GM10266 (cell line): ENCODE data around the gene TUBA4B.
A peak's percentile ranks its signal among the peaks of the same experiment; 100 is the strongest.

Source experiments
- DNase-seq: peaks from one replicate; pipeline ENCODE4 v3.0.0; 2012; ENCODE audit errors: extremely low spot score
- TF ChIP-seq, protein P1 (sequence below): IDR thresholded peaks from 2 replicates; pipeline ENCODE4 v1.5.1; 2012; ENCODE audit warnings: mild to moderate bottlenecking, low read depth; ENCODE audit not compliant: control insufficient read depth, insufficient read depth; ENCODE audit errors: missing control alignments

Gene TUBA4B

DNA sequence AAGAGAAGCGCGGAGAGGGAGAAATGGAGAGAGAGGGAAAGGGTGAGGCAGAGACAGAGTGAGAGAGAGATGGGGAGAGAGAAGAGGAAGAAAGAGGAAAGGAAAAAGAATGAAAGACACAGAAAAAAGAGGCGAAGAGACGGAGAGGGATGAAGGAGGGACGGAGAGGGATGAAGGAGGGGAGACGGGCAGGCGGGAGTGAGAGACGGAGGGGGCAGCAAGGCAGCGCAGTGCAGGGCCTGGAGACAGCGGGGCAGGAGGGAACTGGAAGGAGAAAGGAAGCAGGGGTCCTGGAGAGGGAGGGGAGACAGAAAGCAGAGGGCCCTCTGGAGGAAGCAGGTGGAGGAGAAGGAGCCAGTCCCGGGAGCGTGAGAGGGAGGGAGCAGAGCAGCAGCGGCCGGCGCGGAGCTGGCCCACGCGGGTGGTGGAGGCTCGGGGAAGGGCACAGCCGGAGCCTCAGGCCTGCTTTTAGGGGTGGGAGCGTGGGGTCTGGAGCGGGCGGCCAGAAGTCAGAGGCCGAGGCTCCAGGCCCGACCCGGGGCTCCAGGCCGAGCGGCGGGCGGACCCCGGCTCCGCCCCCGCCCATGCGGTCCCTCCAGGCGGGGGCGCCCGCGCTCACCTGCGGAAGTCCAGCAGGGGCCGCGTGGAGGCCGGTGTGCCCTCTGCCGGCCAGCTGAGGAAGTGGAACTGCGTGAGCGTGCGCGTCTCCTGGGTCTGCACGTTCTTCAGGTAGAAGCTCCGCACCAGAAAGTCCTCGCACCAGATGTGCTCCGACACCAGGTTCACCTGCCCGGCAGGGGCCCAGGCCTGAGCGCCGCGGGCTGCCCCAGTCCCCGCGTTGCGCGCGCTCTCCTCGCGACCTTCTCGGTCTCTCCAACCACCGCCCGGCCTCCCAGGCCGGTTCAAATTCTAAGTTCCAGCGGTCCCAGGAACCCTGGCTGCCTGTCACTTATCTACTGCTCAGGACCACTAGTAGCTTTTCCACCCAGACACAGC, 41.6 kb downstream of the TUBA4B start:
- DNase-seq = peak; percentile 98
- TF ChIP-seq, protein P1, sequence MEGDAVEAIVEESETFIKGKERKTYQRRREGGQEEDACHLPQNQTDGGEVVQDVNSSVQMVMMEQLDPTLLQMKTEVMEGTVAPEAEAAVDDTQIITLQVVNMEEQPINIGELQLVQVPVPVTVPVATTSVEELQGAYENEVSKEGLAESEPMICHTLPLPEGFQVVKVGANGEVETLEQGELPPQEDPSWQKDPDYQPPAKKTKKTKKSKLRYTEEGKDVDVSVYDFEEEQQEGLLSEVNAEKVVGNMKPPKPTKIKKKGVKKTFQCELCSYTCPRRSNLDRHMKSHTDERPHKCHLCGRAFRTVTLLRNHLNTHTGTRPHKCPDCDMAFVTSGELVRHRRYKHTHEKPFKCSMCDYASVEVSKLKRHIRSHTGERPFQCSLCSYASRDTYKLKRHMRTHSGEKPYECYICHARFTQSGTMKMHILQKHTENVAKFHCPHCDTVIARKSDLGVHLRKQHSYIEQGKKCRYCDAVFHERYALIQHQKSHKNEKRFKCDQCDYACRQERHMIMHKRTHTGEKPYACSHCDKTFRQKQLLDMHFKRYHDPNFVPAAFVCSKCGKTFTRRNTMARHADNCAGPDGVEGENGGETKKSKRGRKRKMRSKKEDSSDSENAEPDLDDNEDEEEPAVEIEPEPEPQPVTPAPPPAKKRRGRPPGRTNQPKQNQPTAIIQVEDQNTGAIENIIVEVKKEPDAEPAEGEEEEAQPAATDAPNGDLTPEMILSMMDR = peak; percentile 99

DNA sequence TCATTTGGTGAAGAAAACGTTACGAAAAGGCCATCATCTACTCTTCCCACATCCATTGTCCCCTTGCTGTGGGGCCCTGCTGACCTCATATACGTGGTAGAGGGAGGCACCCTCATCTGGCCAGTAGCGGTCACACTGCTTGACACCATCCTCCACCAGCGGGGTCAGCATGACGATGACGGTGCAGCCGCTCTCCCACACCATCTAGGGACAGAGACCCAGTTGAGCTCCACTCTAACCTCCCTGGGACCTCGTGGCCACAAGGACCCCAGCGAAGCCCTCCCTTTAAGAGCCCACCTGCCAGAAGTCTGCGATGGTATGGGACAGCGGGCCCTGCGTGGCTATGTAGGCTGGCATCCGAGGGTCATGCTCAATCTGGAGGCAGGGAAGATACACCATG, 43.1 kb downstream of the TUBA4B start:
- no peak for DNase-seq
- TF ChIP-seq, protein P1 = no peak

DNA sequence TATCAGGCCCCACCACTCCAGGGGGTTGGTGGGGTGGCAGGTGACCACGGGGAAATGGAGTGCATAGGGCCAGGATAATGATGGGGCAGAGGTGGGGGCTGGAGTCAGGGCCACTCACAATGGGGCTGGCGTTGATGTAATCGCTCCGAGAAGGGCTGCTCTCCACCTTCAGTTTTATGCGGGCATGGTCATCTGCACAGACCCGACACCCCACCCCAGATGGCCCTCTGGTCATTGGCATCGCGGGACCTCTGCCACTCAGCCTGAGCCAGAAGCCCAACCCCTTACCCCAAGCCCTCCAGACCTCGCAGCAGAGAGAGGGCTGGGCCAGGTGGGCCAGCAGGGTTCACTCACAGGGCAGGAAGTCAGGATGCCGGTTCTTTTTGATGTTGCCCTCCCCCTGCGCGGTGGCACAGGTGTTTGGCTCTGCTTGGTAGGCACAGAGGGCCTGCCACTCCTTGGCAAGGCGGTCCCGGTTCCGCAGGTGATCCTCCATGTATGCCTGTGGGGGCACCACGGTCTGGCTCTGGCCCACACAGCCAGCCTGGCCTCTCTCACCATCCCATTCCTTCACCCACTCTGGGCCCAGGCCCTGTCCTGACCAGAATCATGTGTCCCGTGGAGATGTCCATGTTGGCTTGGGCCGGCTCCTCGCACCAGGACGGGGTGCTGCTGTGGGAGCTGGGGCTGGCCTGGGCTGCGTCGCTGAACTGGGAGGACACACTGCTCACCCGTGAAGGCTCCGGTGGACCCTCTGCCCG, 43.8 kb downstream of the TUBA4B start:
- TF ChIP-seq, protein P1 = no peak
- no peak for DNase-seq

DNA sequence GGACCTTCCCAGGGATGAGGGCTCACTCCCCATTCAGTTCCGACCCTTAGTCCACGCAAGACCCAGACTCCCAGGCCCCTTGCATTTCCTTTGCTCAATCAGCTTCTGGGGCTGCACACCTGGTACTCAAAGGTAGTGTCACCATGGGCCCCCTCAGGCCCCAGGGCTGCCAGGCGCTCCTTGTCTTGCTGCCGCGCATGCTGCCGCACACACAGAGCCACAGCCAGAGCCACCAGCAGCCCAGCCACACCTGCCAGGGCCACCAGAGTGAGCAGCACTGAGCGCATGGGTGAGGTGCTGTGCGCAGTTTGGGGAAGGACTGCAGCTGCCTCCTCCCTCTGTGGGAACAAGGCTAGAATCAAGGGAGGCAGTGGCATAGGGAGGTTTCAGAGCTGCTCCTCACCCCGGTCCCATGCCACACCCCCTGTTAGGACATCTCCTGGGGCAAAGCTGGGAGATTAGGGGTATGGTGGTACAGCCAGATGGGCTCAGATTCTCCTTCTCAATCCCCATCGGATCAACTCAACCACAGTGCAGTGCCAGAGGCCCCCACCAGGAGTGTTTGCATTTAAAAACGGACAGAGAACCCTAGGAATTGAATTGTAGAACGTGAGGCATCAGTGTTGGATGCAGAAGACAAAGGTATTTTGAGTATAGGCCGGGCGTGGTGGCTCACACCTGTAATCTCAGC, 44.9 kb downstream of the TUBA4B start:
- TF ChIP-seq, protein P1 = no peak
- no peak for DNase-seq

DNA sequence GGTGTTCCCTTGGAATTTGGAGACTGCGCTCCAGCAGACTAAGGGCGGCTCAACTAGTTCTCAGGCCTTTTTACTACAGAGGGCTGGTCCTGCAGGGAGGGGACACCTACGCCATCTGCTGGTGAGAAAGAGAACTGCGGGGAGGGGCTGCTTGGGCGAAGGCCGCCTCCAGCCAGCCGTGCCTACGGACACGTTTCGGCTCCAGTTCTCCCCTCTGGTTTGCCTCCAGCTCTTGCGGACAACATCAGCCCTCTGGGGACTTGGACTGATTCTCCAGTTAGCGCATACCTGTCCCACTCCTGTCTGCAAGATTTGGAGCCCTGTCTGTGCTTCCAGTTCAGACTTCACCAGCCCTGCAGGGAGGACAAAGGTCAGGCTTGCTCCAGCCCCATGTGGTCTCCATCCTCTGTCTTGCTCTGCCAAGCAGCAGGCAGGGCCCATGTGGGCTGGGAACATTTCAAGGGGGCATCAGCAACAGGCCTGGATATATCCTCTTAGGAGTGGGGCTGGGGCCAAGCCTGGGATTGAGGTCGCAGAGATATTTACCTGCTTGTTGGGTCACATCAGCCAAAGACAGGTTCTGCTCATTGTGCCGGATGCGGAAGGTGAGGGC, 45.8 kb downstream of the TUBA4B start:
- peak; percentile 94 for DNase-seq
- TF ChIP-seq, protein P1 = peak; percentile 98

DNA sequence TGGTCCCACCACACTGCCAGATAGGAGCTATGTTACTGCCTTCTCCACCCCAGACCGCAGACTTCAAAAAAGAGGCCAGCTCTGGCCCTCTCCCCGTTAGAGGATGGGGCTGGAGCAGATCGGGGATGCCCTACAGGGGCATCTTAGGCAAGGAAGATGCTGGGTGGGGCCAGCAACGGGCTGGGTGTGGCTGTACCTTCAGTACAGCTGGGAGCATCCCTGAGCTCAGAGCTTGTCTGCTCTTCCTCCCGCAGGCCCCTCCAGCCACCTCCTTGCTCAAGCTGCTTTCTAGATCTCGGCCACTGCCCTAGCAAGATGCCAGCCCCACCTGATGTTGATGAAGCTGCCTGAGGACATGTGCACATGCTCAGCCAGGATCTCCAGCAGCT, 46.3 kb downstream of the TUBA4B start:
- no peak for DNase-seq
- TF ChIP-seq, protein P1 = no peak
